CD4-positive, CD25-positive, alpha-beta regulatory T cell (primary cell): ENCODE data around the gene DDX47. TPM values are rescaled to one million over a fixed set of nuclear protein-coding genes. Genes with fewer than 3 reads are reported as not detected.
A peak's percentile ranks its signal among the peaks of the same experiment; 100 is the strongest.
"Not testable (repeated sequence)": the region's sequence is repeated elsewhere in the genome, so short reads cannot be mapped to it uniquely, and the experiment has no call there.

Experiments used
- ATAC-seq, 2 donors: fragments of 150-1000 bp; cut with Tn5 transposase; one replicate each; pipeline ENCODE4 v1.10.0; 2021; ENCODE audit warnings: low read depth in 2 of 2, moderate number of reproducible peaks in 2 of 2, moderate library complexity in 1 of 2
- DNase-seq, 3 donors: peaks; one replicate each; pipeline versions ENCODE4 v3.0.0 to v3.0.0-alpha.2; 2012 to 2022; ENCODE audit warnings: mixed read lengths in 1 of 3
- H3K27ac ChIP-seq: one replicate; pipeline ENCODE4 v1.7.0; 2013; ENCODE audit warnings: mild to moderate bottlenecking, low read length; ENCODE audit not compliant: insufficient read depth, poor library complexity, severe bottlenecking
- H3K27me3 ChIP-seq: one replicate; pipeline ENCODE4 v1.7.0; 2013; ENCODE audit warnings: low read length; ENCODE audit not compliant: control insufficient read depth, insufficient read depth
- H3K36me3 ChIP-seq: one replicate; pipeline ENCODE4 v1.7.0; 2013; ENCODE audit warnings: mild to moderate bottlenecking, low read length, moderate library complexity; ENCODE audit not compliant: control insufficient read depth, insufficient read depth
- H3K4me1 ChIP-seq: 2 replicates; pipeline ENCODE4 v1.7.0; 2013; ENCODE audit warnings: mild to moderate bottlenecking, low read length; ENCODE audit not compliant: insufficient read depth, control insufficient read depth, poor library complexity, severe bottlenecking
- H3K4me3 ChIP-seq: one replicate; pipeline ENCODE4 v1.7.0; 2013; ENCODE audit warnings: low read depth, mild to moderate bottlenecking, low read length, moderate library complexity
- H3K9me3 ChIP-seq, 2 experiments: 1 replicate in 1 of 2; 2 replicates in 1 of 2; pipeline ENCODE4 v1.7.0; 2013; ENCODE audit warnings: low read length in 2 of 2, mild to moderate bottlenecking in 1 of 2, moderate library complexity in 1 of 2; ENCODE audit not compliant: control insufficient read depth in 2 of 2
- H3K27ac Mint-ChIP-seq, 3 donors: one replicate each; pipeline ENCODE4 v1.8.0; 2020 to 2022; ENCODE audit warnings: mild to moderate bottlenecking in 3 of 3, mixed read lengths in 3 of 3, moderate library complexity in 2 of 3
- H3K27me3 Mint-ChIP-seq: one replicate; pipeline ENCODE4 v1.8.0; 2022; ENCODE audit warnings: mild to moderate bottlenecking, mixed read lengths
- H3K36me3 Mint-ChIP-seq: one replicate; pipeline ENCODE4 v1.8.0; 2020; ENCODE audit warnings: mixed read lengths
- H3K4me1 Mint-ChIP-seq, 4 donors: one replicate each; pipeline ENCODE4 v1.8.0; 2020 to 2022; ENCODE audit warnings: mixed read lengths in 4 of 4, mild to moderate bottlenecking in 1 of 4
- H3K4me3 Mint-ChIP-seq, 4 donors: one replicate each; pipeline ENCODE4 v1.8.0; 2020 to 2022; ENCODE audit warnings: mild to moderate bottlenecking in 4 of 4, mixed read lengths in 4 of 4, moderate library complexity in 3 of 4
- H3K9me3 Mint-ChIP-seq, 7 donors: one replicate each; pipeline ENCODE4 v1.8.0; 2020 to 2022; ENCODE audit warnings: mixed read lengths in 7 of 7, mild to moderate bottlenecking in 3 of 7, moderate library complexity in 2 of 7
- polyA plus RNA-seq, 4 donors: library from polyadenylated mRNA; unstranded; fragments of 300-500 nt; fragmentation: Illumina TruSeq; gene quantifications; one replicate each; pipeline ENCODE4 v1.2.3, GENCODE V29; 2021
- total RNA-seq: library from RNA; stranded (reverse); gene quantifications from one replicate; pipeline ENCODE4 v1.2.3, GENCODE V29; 2022

The DDX47 gene
- total and polyA plus RNA-seq, 5 donors from 2014 or later = 63.2 to 117 (median 76.6) TPM

- Histone ChIP-seq H3K9me3 (no peaks in the 10 kb centered on the region), H3K27me3 (no peaks in the 10 kb centered on the region), H3K4me1 (peaks cover 4% of the 10 kb centered on the region), H3K36me3 (peaks cover 86% of the 10 kb centered on the region), H3K4me3 (no peak overlapping the region), H3K27ac (no peak overlapping the region)
- peak overlapping the region in 1 of 3 donors; percentile 7 for H3K27ac Mint-ChIP-seq
- ATAC-seq (no peak), DNase-seq (no peak)
- H3K36me3 Mint-ChIP-seq = peaks cover 59% of the 10 kb centered on the region
- peaks cover 5 to 26% (median 11%) of the 10 kb centered on the region in 4 donors for H3K4me1 Mint-ChIP-seq
- H3K4me3 Mint-ChIP-seq = no peak overlapping the region
- no peaks in the 10 kb centered on the region for H3K9me3 Mint-ChIP-seq
- no peaks in the 10 kb centered on the region for H3K27me3 Mint-ChIP-seq
Observed at GRCh38 chr12:12823811-12824210, 10.7 kb downstream of the DDX47 start.

- Histone ChIP-seq H3K4me3 (no peak overlapping the region), H3K9me3 (no peaks in the 10 kb centered on the region), H3K27ac (no peak overlapping the region), H3K4me1 (peaks cover 18% of the 10 kb centered on the region), H3K27me3 (no peaks in the 10 kb centered on the region), H3K36me3 (peaks cover 27% of the 10 kb centered on the region)
- Mint-ChIP-seq H3K4me3 (no peak overlapping the region), H3K9me3 (no peaks in the 10 kb centered on the region), H3K27me3 (no peaks in the 10 kb centered on the region), H3K36me3 (peaks cover 27% of the 10 kb centered on the region), H3K4me1 (peaks cover 12 to 34% (median 26%) of the 10 kb centered on the region in 4 donors), H3K27ac (peak overlapping the region; percentile 25 to 78 (median 43))
- ATAC-seq (no peak), DNase-seq (no peak)
Observed at GRCh38 chr12:12835378-12836146, 22.4 kb downstream of the DDX47 start.

- Mint-ChIP-seq H3K27ac (peak overlapping the region in 2 of 3 donors; percentile 49 to 97), H3K4me1 (peaks cover 12 to 34% (median 26%) of the 10 kb centered on the region in 4 donors), H3K4me3 (no peak overlapping the region)
Observed at GRCh38 chr12:12836571-12836970, 23.4 kb downstream of the DDX47 start.

GRCh38 chr12:12837025-12837812 lies 24.1 kb downstream of the DDX47 start:
- no peaks in the 10 kb centered on the region for H3K9me3 Mint-ChIP-seq
- Histone ChIP-seq H3K36me3 (peaks cover 17% of the 10 kb centered on the region), H3K9me3 (no peaks in the 10 kb centered on the region), H3K4me1 (peaks cover 18% of the 10 kb centered on the region), H3K27ac (no peak overlapping the region), H3K27me3 (no peaks in the 10 kb centered on the region), H3K4me3 (no peak overlapping the region)
- peak in 2 of 3 donors; percentile 59 to 87 for DNase-seq
- H3K27ac Mint-ChIP-seq = peak overlapping the region; percentile 91 to 97 (median 96)
- peaks cover 12 to 34% (median 26%) of the 10 kb centered on the region in 4 donors for H3K4me1 Mint-ChIP-seq
- peaks cover 20% of the 10 kb centered on the region for H3K36me3 Mint-ChIP-seq
- no peaks in the 10 kb centered on the region for H3K27me3 Mint-ChIP-seq
- peak overlapping the region in 3 of 4 donors; percentile 2 to 75 (median 63) for H3K4me3 Mint-ChIP-seq
- peak; percentile 71 for ATAC-seq

More at GRCh38 chr12:12836571-12836970, 23.4 kb downstream of the DDX47 start:
- no peaks in the 10 kb centered on the region for H3K27me3 Mint-ChIP-seq
- peaks cover 24% of the 10 kb centered on the region for H3K36me3 Mint-ChIP-seq
- no peak overlapping the region for H3K27ac ChIP-seq
- no peaks in the 10 kb centered on the region for H3K9me3 Mint-ChIP-seq
- no peaks in the 10 kb centered on the region for H3K27me3 ChIP-seq
- no peak overlapping the region for H3K4me3 ChIP-seq
- H3K9me3 ChIP-seq = no peaks in the 10 kb centered on the region
- H3K36me3 ChIP-seq = peaks cover 20% of the 10 kb centered on the region
- H3K4me1 ChIP-seq = peaks cover 18% of the 10 kb centered on the region
- no peak for ATAC-seq
- DNase-seq = no peak

- Mint-ChIP-seq H3K4me3 (peak overlapping the region in 1 of 4 donors; percentile 64), H3K9me3 (no peaks in the 10 kb centered on the region), H3K27ac (peak overlapping the region; percentile 91 to 97 (median 96)), H3K4me1 (peaks cover 12 to 39% (median 26%) of the 10 kb centered on the region in 4 donors), H3K27me3 (no peaks in the 10 kb centered on the region), H3K36me3 (peaks cover 17% of the 10 kb centered on the region)
- H3K9me3 ChIP-seq = no peaks in the 10 kb centered on the region
- H3K36me3 ChIP-seq = peaks cover 12% of the 10 kb centered on the region
- no peak for ATAC-seq
- H3K27ac ChIP-seq = peak overlapping the region; percentile 51
- no peaks in the 10 kb centered on the region for H3K27me3 ChIP-seq
- peak in 1 of 3 donors; percentile 28 for DNase-seq
- peaks cover 18% of the 10 kb centered on the region for H3K4me1 ChIP-seq
- no peak overlapping the region for H3K4me3 ChIP-seq
Observed at GRCh38 chr12:12837813-12838153, 24.6 kb downstream of the DDX47 start.

GRCh38 chr12:12839003-12839395 lies 25.9 kb downstream of the DDX47 start:
- peak overlapping the region; percentile 1 to 79 (median 69) for H3K4me3 Mint-ChIP-seq
- H3K4me3 ChIP-seq = peak overlapping the region; percentile 43
- peaks cover 6% of the 10 kb centered on the region for H3K36me3 Mint-ChIP-seq
- H3K27ac ChIP-seq = no peak overlapping the region
- no peaks in the 10 kb centered on the region for H3K27me3 Mint-ChIP-seq
- ATAC-seq (peak; percentile 53 to 63), DNase-seq (peak in 2 of 3 donors; percentile 38 to 84)
- H3K4me1 ChIP-seq = peaks cover 18% of the 10 kb centered on the region
- no peaks in the 10 kb centered on the region for H3K9me3 Mint-ChIP-seq
- H3K9me3 ChIP-seq = no peaks in the 10 kb centered on the region
- H3K36me3 ChIP-seq = peaks cover 3% of the 10 kb centered on the region
- peak overlapping the region; percentile 91 to 97 (median 92) for H3K27ac Mint-ChIP-seq
- peaks cover 12 to 43% (median 26%) of the 10 kb centered on the region in 4 donors for H3K4me1 Mint-ChIP-seq
- H3K27me3 ChIP-seq = no peaks in the 10 kb centered on the region

GRCh38 chr12:12839439-12839838 lies 26.3 kb downstream of the DDX47 start:
- H3K27me3 Mint-ChIP-seq, H3K36me3 ChIP-seq, H3K9me3 Mint-ChIP-seq, H3K36me3 Mint-ChIP-seq, H3K27ac ChIP-seq, DNase-seq, H3K4me3 ChIP-seq, H3K9me3 ChIP-seq, ATAC-seq, H3K27me3 ChIP-seq: not testable (repeated sequence)
- peaks cover 12 to 43% (median 26%) of the 10 kb centered on the region in 4 donors for H3K4me1 Mint-ChIP-seq
- peak overlapping the region; percentile 91 to 97 (median 92) for H3K27ac Mint-ChIP-seq
- peaks cover 18% of the 10 kb centered on the region for H3K4me1 ChIP-seq
- peak overlapping the region in 3 of 4 donors; percentile 1 to 73 (median 65) for H3K4me3 Mint-ChIP-seq
